HepG2 (cell line): Measurements from ENCODE around the gene FAM170B. TPM values are rescaled to one million over a fixed set of nuclear protein-coding genes. Genes with fewer than 3 reads are reported as not detected.

Experiments used
- ATAC-seq: fragments of 200-7000 bp; cut with Tn5 transposase; 3 replicates; pipeline ENCODE4 v1.9.1; 2020; ENCODE audit warnings: mild to moderate bottlenecking, moderate library complexity
- BruUV-seq: library from RNA; stranded (reverse); fragments of 400-500 nt; replicated peaks from 2 replicates; lab custom pipeline; 2021; lab: Mats Ljungman, UMichigan
- CTCF ChIA-PET: fragments of 300-600 bp; formaldehyde crosslinking; extraction: SDS; loops from one replicate; lab custom pipeline; 2021; ENCODE audit warnings: low total read pairs, inconsistent platforms, low intra/inter-chr PET ratio; lab: Yijun Ruan, JAX
- POLR2A ChIA-PET: fragments of 350-600 bp; sonication (Branson Sonifier 250); formaldehyde crosslinking; loops from one replicate; lab custom pipeline; 2020; ENCODE audit warnings: antibody characterized with exemption, inconsistent platforms; lab: Yijun Ruan, JAX
- DNase-seq: peaks from one replicate; pipeline ENCODE4 v3.0.0-alpha.2; 2015; ENCODE audit warnings: low spot score
- FAIRE-seq: peaks from 3 replicates; lab custom pipeline; 2011; peaks lifted over from hg19 to GRCh38; lab: Jason Lieb, UNC
- H2AFZ ChIP-seq: one replicate; pipeline ENCODE4 v1.6.1; 2011; ENCODE audit warnings: low read length, inconsistent platforms
- H3K27ac ChIP-seq: fragments of 300-600 bp; 3 replicates; pipeline ENCODE4 v1.8.0; 2011; ENCODE audit warnings: mixed run types, mild to moderate bottlenecking, mixed read lengths, low read length, inconsistent platforms; ENCODE audit not compliant: insufficient read depth; ENCODE audit errors: extremely low read length
- H3K27me3 ChIP-seq, 2 experiments: fragments of 200-600 bp in 1 of 2; 2 replicates in 1 of 2; 3 replicates in 1 of 2; pipeline versions ENCODE4 v1.6.0 to v1.8.0; 2011; ENCODE audit warnings: low read length in 2 of 2, mild to moderate bottlenecking in 2 of 2, moderate library complexity in 2 of 2, inconsistent platforms in 1 of 2; ENCODE audit not compliant: insufficient read depth in 2 of 2, control insufficient read depth in 1 of 2
- H3K36me3 ChIP-seq, 2 experiments: fragments of 200-600 bp in 1 of 2; replicated peaks in 1 of 2; 2 replicates in 1 of 2; 3 replicates in 1 of 2; pipeline versions ENCODE4 v1.5.1 to v1.8.0; 2011; ENCODE audit warnings: low read length in 2 of 2, inconsistent platforms in 1 of 2; ENCODE audit not compliant: insufficient read depth in 2 of 2, control insufficient read depth in 1 of 2
- H3K4me1 ChIP-seq: 2 replicates; pipeline ENCODE4 v1.5.1; 2012; ENCODE audit warnings: low read length, inconsistent platforms; ENCODE audit not compliant: insufficient read depth
- H3K4me2 ChIP-seq: 2 replicates; pipeline ENCODE4 v1.6.0; 2011; ENCODE audit warnings: low read depth, low read length, inconsistent platforms
- H3K4me3 ChIP-seq, 3 experiments: fragments of 200-600 bp in 1 of 3; sonication (generic), shearing (Covaris generic) in 1 of 3; replicated peaks in 1 of 3; 2 replicates each; pipeline ENCODE4 v1.5.1; 2011 to 2016; ENCODE audit warnings: low read length in 3 of 3, inconsistent platforms in 2 of 3, low read depth in 2 of 3, mild to moderate bottlenecking in 2 of 3, control low read depth in 1 of 3, mixed read lengths in 1 of 3; ENCODE audit not compliant: insufficient read depth in 1 of 3
- H3K79me2 ChIP-seq: one replicate; pipeline ENCODE4 v1.6.1; 2011; ENCODE audit warnings: low read length, inconsistent platforms; ENCODE audit not compliant: insufficient read depth
- H3K9ac ChIP-seq: 2 replicates; pipeline ENCODE4 v1.6.0; 2011; ENCODE audit warnings: mild to moderate bottlenecking, low read depth, low read length, inconsistent platforms; ENCODE audit not compliant: insufficient read depth
- H3K9me3 ChIP-seq: 2 replicates; pipeline ENCODE4 v1.5.1; 2012; ENCODE audit warnings: mild to moderate bottlenecking, low read length
- H4K20me1 ChIP-seq: 2 replicates; pipeline ENCODE4 v1.6.0; 2011; ENCODE audit warnings: inconsistent platforms, mild to moderate bottlenecking, low read length, moderate library complexity; ENCODE audit not compliant: insufficient read depth
- CC2D1A ChIP-seq: sonication (generic); formaldehyde crosslinking; IDR thresholded peaks from 2 replicates; pipeline ENCODE4 v1.8.1; 2023; ENCODE audit warnings: mild to moderate bottlenecking, missing genetic modification reagents
- FOXC1 ChIP-seq: sonication (generic); formaldehyde crosslinking; IDR thresholded peaks from 2 replicates; pipeline ENCODE4 v1.8.0; 2022; ENCODE audit warnings: mild to moderate bottlenecking, missing genetic modification reagents, borderline replicate concordance
- HMGXB4 ChIP-seq, 2 experiments: sonication (generic) in 1 of 2; formaldehyde crosslinking in 1 of 2; IDR thresholded peaks; 2 replicates each; pipeline versions ENCODE4 v1.4.0 to v1.6.1; 2018 to 2020; ENCODE audit warnings: missing genetic modification reagents in 2 of 2, borderline replicate concordance in 1 of 2, low read depth in 1 of 2, mild to moderate bottlenecking in 1 of 2, missing biosample characterization in 1 of 2
- HOXA7 ChIP-seq: sonication (generic); formaldehyde crosslinking; IDR thresholded peaks from 2 replicates; pipeline ENCODE4 v1.8.1; 2022; ENCODE audit warnings: mild to moderate bottlenecking, missing genetic modification reagents, moderate library complexity
- HOXA9 ChIP-seq: sonication (generic); formaldehyde crosslinking; IDR thresholded peaks from 2 replicates; pipeline ENCODE4 v1.8.1; 2022; ENCODE audit warnings: missing genetic modification reagents, mild to moderate bottlenecking, moderate library complexity, borderline replicate concordance
- KDM3A ChIP-seq: IDR thresholded peaks from 2 replicates; pipeline ENCODE4 v1.6.1; 2018; ENCODE audit warnings: low read depth, missing compliant biosample characterization
- MAF1 ChIP-seq: sonication (generic); formaldehyde crosslinking; IDR thresholded peaks from 2 replicates; pipeline ENCODE4 v1.5.0; 2020; ENCODE audit warnings: missing genetic modification reagents, borderline replicate concordance
- MTF1 ChIP-seq: sonication (generic); formaldehyde crosslinking; IDR thresholded peaks from 2 replicates; pipeline ENCODE4 v1.5.0; 2020; ENCODE audit warnings: missing genetic modification reagents
- NFATC3 ChIP-seq: sonication (generic); formaldehyde crosslinking; IDR thresholded peaks from 2 replicates; pipeline ENCODE4 v1.5.1; 2020; ENCODE audit warnings: mild to moderate bottlenecking, missing genetic modification reagents
- PRPF4 ChIP-seq: fragments of 200-400 bp; formaldehyde crosslinking; IDR thresholded peaks from 2 replicates; pipeline ENCODE4 v1.6.1; 2016; ENCODE audit warnings: low read length, low read depth; ENCODE audit not compliant: poor library complexity, severe bottlenecking
- TAF1 ChIP-seq: sonication (generic); formaldehyde crosslinking; IDR thresholded peaks from 2 replicates; pipeline ENCODE4 v1.4.0; 2020; ENCODE audit warnings: missing genetic modification reagents
- ZNF383 ChIP-seq: sonication (generic); formaldehyde crosslinking; IDR thresholded peaks from 2 replicates; pipeline ENCODE4 v1.4.0; 2020; ENCODE audit warnings: missing genetic modification reagents, mild to moderate bottlenecking, borderline replicate concordance
- ZNF75D ChIP-seq: sonication (generic); formaldehyde crosslinking; IDR thresholded peaks from 2 replicates; pipeline ENCODE4 v1.8.1; 2023; ENCODE audit warnings: missing genetic modification reagents, mild to moderate bottlenecking, borderline replicate concordance
- WGBS: methylation state at CpG from one replicate; pipeline ENCODE4 v1.1.6; 2017; ENCODE audit warnings: low lambda C conversion rate; 5-methylcytosine and 5-hydroxymethylcytosine counted together
- in situ Hi-C: cut with HindIII; loops from 2 replicates; pipeline ENCODE4 v1.10.0; 2017; ENCODE audit warnings: low pct_unique_long_range_greater_than_20kb; ENCODE audit not compliant: extremely low pct_ligation_motif_present
- intact Hi-C: fragments of 100-400 bp; cut with micrococcal nuclease; formaldehyde crosslinking; loops from one replicate; pipeline ENCODE4 v1.10.0; 2022; ENCODE audit not compliant: unreplicated experiment
- polyA plus RNA-seq, 8 experiments: library from polyadenylated mRNA; depleted of rRNA in 3 of 8; stranded (reverse) in 7 of 8; unstranded in 1 of 8; fragments of >200 nt; fragmentation: Illumina TruSeq in 4 of 8; extraction: Trizol in 4 of 8; gene quantifications; 2 replicates each; pipeline versions ENCODE4 v1.2.1 to v1.2.3, GENCODE V29; 2011 to 2016; ENCODE audit warnings: low read depth in 4 of 8, missing spikeins in 1 of 8, mixed read lengths in 1 of 8; ENCODE audit not compliant: insufficient read depth in 1 of 8
- total RNA-seq, 5 experiments: library from RNA; depleted of rRNA; stranded (reverse); fragments of >200 nt; fragmentation: Illumina TruSeq; extraction: Trizol; gene quantifications; 2 replicates each; pipeline ENCODE4 v1.2.3, GENCODE V29; 2016; ENCODE audit warnings: low read depth in 1 of 5
- TF ChIP-seq, protein P1 (sequence below): sonication (generic); formaldehyde crosslinking; IDR thresholded peaks from 2 replicates; pipeline ENCODE4 v1.4.0; 2020; ENCODE audit warnings: missing genetic modification reagents
- TF ChIP-seq, protein P2 (sequence below): sonication (generic); formaldehyde crosslinking; IDR thresholded peaks from 2 replicates; pipeline ENCODE4 v1.9.0; 2022; ENCODE audit warnings: low read depth, missing genetic modification reagents

Gene FAM170B
- total and polyA plus RNA-seq, 2 of the 13 experiments (the other 11 are each of a cell fraction or from before 2014, with no cell fraction given) = not detected

DNA sequence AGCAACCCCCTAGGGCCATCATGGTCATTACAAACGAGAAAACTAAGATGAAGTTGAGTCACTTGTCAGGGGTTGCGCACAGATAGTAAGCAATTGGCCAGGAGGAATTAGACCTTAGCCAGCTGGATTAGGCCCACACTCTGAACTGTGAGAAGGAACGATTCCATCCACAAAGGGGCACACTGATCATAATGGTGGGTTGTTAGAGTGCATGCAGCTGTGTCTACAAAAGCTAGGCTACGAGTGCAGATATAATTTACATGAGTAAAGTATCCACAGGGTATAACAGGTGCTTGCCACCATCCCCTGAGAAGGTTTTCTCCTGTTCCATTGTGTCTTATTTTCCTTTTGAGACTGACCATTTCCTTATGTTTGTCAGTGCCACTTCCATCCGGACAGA, 16.6 kb upstream of the FAM170B start:
- Histone ChIP-seq H3K4me1 (no peaks in the 10 kb centered on the region), H3K79me2 (no peaks in the 10 kb centered on the region), H4K20me1 (no peaks in the 10 kb centered on the region), H3K36me3 (no peaks in the 10 kb centered on the region), H3K4me2 (no peak overlapping the region), H3K27ac (no peak overlapping the region), H3K9ac (no peak overlapping the region), H3K4me3 (no peak overlapping the region), H2AFZ (no peak overlapping the region), H3K27me3 (peaks cover 0 to 4% of the 10 kb centered on the region in 2 experiments; a peak in 1 of 5 replicates), H3K9me3 (no peaks in the 10 kb centered on the region)
- intact Hi-C loops = no loop called here
- DNase-seq (no peak), ATAC-seq (no peak), FAIRE-seq (no peak)
- in situ Hi-C loops = no loop called here
- TF ChIP-seq ZNF383 (CRISPR knock-in tag) (no peak), HOXA7 (CRISPR knock-in tag) (no peak)
- ChIA-PET CTCF (no interaction called here), POLR2A (no interaction called here)
- 22% methylated on average over 5 of the region's 5 CpGs for WGBS
- no TSS peak for BruUV-seq

DNA sequence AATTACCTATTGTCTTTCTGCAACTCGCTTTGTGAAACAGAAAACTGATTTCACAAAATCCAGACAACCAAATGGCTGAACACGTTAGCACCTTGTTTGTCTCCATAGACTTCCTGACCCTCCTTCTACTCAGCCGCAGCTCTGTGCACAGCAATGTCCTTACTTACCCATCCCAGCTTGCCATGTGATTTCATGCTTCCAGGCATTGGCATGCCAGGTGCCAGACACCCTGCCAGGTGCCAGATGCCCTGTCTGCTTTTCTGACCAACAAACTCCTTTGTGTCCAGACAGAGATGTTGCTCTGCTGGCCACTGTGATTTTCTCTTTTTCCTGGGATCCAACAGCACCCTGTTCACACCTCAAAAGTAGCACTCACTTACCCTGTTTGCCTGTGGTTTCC, 16.1 kb upstream of the FAM170B start:
- in situ Hi-C loops (no loop called here), intact Hi-C loops (no loop called here)
- POLR2A ChIA-PET = no interaction called here
- Histone ChIP-seq H2AFZ (no peak overlapping the region), H4K20me1 (no peaks in the 10 kb centered on the region), H3K79me2 (no peaks in the 10 kb centered on the region), H3K36me3 (no peaks in the 10 kb centered on the region), H3K9ac (no peak overlapping the region), H3K4me1 (no peaks in the 10 kb centered on the region), H3K4me2 (no peak overlapping the region), H3K9me3 (no peaks in the 10 kb centered on the region), H3K27me3 (peaks cover 0 to 4% of the 10 kb centered on the region in 2 experiments; a peak in 1 of 5 replicates), H3K27ac (no peak overlapping the region), H3K4me3 (no peak overlapping the region)
- TF ChIP-seq, protein P1, sequence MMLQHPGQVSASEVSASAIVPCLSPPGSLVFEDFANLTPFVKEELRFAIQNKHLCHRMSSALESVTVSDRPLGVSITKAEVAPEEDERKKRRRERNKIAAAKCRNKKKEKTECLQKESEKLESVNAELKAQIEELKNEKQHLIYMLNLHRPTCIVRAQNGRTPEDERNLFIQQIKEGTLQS (CRISPR knock-in tag) = no peak
- TF ChIP-seq HOXA9 (CRISPR knock-in tag) (no peak), MTF1 (CRISPR knock-in tag) (no peak), FOXC1 (CRISPR knock-in tag) (no peak), ZNF75D (CRISPR knock-in tag) (no peak), MAF1 (no peak), PRPF4 (no peak), NFATC3 (CRISPR knock-in tag) (no peak), CC2D1A (CRISPR knock-in tag) (no peak), HMGXB4 (CRISPR knock-in tag; IDR thresholded peaks at IDR 0.05; ENCODE audit: borderline replicate concordance in 1 of 2, low read depth in 1 of 2) (no peak), KDM3A (no peak), TAF1 (CRISPR knock-in tag) (no peak)
- TF ChIP-seq, protein P2, sequence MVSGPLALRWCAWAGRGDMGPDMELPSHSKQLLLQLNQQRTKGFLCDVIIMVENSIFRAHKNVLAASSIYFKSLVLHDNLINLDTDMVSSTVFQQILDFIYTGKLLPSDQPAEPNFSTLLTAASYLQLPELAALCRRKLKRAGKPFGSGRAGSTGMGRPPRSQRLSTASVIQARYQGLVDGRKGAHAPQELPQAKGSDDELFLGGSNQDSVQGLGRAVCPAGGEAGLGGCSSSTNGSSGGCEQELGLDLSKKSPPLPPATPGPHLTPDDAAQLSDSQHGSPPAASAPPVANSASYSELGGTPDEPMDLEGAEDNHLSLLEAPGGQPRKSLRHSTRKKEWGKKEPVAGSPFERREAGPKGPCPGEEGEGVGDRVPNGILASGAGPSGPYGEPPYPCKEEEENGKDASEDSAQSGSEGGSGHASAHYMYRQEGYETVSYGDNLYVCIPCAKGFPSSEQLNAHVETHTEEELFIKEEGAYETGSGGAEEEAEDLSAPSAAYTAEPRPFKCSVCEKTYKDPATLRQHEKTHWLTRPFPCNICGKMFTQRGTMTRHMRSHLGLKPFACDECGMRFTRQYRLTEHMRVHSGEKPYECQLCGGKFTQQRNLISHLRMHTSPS (CRISPR knock-in tag) = no peak
- BruUV-seq = no TSS peak
- WGBS = 11% methylated on average over 3 of the region's 3 CpGs
- ATAC-seq (no peak), FAIRE-seq (no peak), DNase-seq (no peak)
- CTCF ChIA-PET = no interaction called here
